B cell (primary cell): Measurements from ENCODE around the gene MBD3L4. TPM values are rescaled to one million over a fixed set of nuclear protein-coding genes. Genes with fewer than 3 reads are reported as not detected.

Source experiments
- ATAC-seq: fragments of 200-7000 bp; cut with Tn5 transposase; one replicate; pipeline ENCODE4 v1.10.0; 2021; ENCODE audit warnings: low read depth, mild to moderate bottlenecking, moderate number of reproducible peaks, moderate library complexity
- CTCF ChIA-PET: fragments of 350-600 bp; sonication (Branson Sonifier 250); formaldehyde crosslinking; loops from one replicate; lab custom pipeline; 2021; ENCODE audit warnings: antibody characterized with exemption, inconsistent platforms; lab: Charles Lee
- POLR2A ChIA-PET: fragments of 350-600 bp; sonication (Branson Sonifier 250); formaldehyde crosslinking; loops from one replicate; lab custom pipeline; 2021; ENCODE audit warnings: antibody characterized with exemption; lab: Charles Lee
- DNase-seq: peaks from one replicate; pipeline ENCODE4 v3.0.0; 2013
- H2AFZ ChIP-seq: 2 replicates; pipeline ENCODE4 v1.6.1; 2012; ENCODE audit warnings: mild to moderate bottlenecking, low read depth, low read length; ENCODE audit not compliant: insufficient read depth, poor library complexity, severe bottlenecking
- H3K27ac ChIP-seq, 2 donors: 1 replicate in 1 of 2; 2 replicates in 1 of 2; pipeline ENCODE4 v1.5.1; 2012 to 2013; ENCODE audit warnings: low read length in 2 of 2, mild to moderate bottlenecking in 2 of 2, moderate library complexity in 1 of 2
- H3K27me3 ChIP-seq, 4 experiments: fragments of 200-600 bp in 1 of 4; sonication (generic) in 1 of 4; replicated peaks in 1 of 4; 1 replicate in 2 of 4; 2 replicates in 2 of 4; pipeline versions ENCODE4 v1.6.1 to v1.7.0; 2013 to 2016; ENCODE audit warnings: low read length in 3 of 4, mild to moderate bottlenecking in 2 of 4, mixed read lengths in 1 of 4, moderate library complexity in 1 of 4; ENCODE audit not compliant: insufficient read depth in 4 of 4, control insufficient read depth in 3 of 4; ENCODE audit errors: control extremely low read depth in 1 of 4
- H3K36me3 ChIP-seq, 2 experiments: replicated peaks in 1 of 2; 1 replicate in 1 of 2; 2 replicates in 1 of 2; pipeline versions ENCODE4 v1.6.1 to v1.7.1; 2013; ENCODE audit warnings: low read length in 1 of 2; ENCODE audit not compliant: insufficient read depth in 2 of 2, control insufficient read depth in 1 of 2; ENCODE audit errors: control extremely low read depth in 1 of 2, extremely low read depth in 1 of 2
- H3K4me1 ChIP-seq, 2 donors: fragments of 200-600 bp in 1 of 2; sonication (generic) in 1 of 2; 1 replicate in 1 of 2; 2 replicates in 1 of 2; pipeline versions ENCODE4 v1.5.1 to v1.6.1; 2013 to 2017; ENCODE audit warnings: low read length in 2 of 2; ENCODE audit not compliant: control insufficient read depth in 2 of 2, insufficient read depth in 2 of 2
- H3K4me2 ChIP-seq: replicated peaks from 2 replicates; pipeline ENCODE3; 2012; ENCODE audit warnings: mild to moderate bottlenecking, low read depth, low read length; ENCODE audit not compliant: poor library complexity, severe bottlenecking
- H3K4me3 ChIP-seq, 5 experiments: fragments of 200-600 bp in 1 of 5; sonication (generic) in 1 of 5; 1 replicate in 3 of 5; 2 replicates in 2 of 5; pipeline versions ENCODE4 v1.5.1 to v1.7.0; 2011 to 2016; ENCODE audit warnings: low read length in 4 of 5, mild to moderate bottlenecking in 4 of 5, low read depth in 2 of 5, control low read depth in 1 of 5, moderate library complexity in 1 of 5; ENCODE audit not compliant: insufficient read depth in 1 of 5; ENCODE audit errors: control extremely low read depth in 1 of 5, extremely low read depth in 1 of 5
- H3K79me2 ChIP-seq: fragments of 200-600 bp; sonication (generic); one replicate; pipeline ENCODE4 v1.6.0; 2016; ENCODE audit warnings: low read length; ENCODE audit not compliant: control insufficient read depth, insufficient read depth
- H3K9ac ChIP-seq: fragments of 200-600 bp; sonication (generic); 2 replicates; pipeline ENCODE4 v1.6.1; 2017; ENCODE audit warnings: mild to moderate bottlenecking, low read length, moderate library complexity
- H3K9me3 ChIP-seq, 3 donors: one replicate each; pipeline versions ENCODE4 v1.6.1 to v1.7.1; 2013; ENCODE audit warnings: low read length in 2 of 3; ENCODE audit not compliant: control insufficient read depth in 2 of 3, insufficient read depth in 1 of 3; ENCODE audit errors: control extremely low read depth in 1 of 3
- H4K20me1 ChIP-seq: 2 replicates; pipeline ENCODE4 v1.6.0; 2012; ENCODE audit warnings: mild to moderate bottlenecking, low read length; ENCODE audit not compliant: insufficient read depth, control insufficient read depth, poor library complexity, severe bottlenecking
- H3K27ac Mint-ChIP-seq: one replicate; pipeline ENCODE4 v1.8.0; 2021; ENCODE audit warnings: mixed read lengths
- H3K27me3 Mint-ChIP-seq: one replicate; pipeline ENCODE4 v1.8.0; 2021; ENCODE audit warnings: mixed read lengths
- H3K4me1 Mint-ChIP-seq: one replicate; pipeline ENCODE4 v1.8.0; 2021; ENCODE audit warnings: mixed read lengths
- H3K4me3 Mint-ChIP-seq: one replicate; pipeline ENCODE4 v1.8.0; 2021; ENCODE audit warnings: mixed read lengths
- H3K9me3 Mint-ChIP-seq: one replicate; pipeline ENCODE4 v1.8.0; 2022; ENCODE audit warnings: mixed read lengths; ENCODE audit not compliant: insufficient read depth
- EZH2 ChIP-seq: IDR thresholded peaks from 2 replicates; pipeline ENCODE4 v1.6.1; 2012; ENCODE audit warnings: borderline replicate concordance, low read depth, mild to moderate bottlenecking, moderate library complexity, low read length; ENCODE audit not compliant: insufficient read depth, poor library complexity, severe bottlenecking
- WGBS: methylation state at CpG from one replicate; pipeline ENCODE4 v1.1.5; 2013; ENCODE audit warnings: missing lambda C conversion rate; ENCODE audit not compliant: insufficient coverage; 5-methylcytosine and 5-hydroxymethylcytosine counted together
- intact Hi-C: fragments of 100-400 bp; cut with micrococcal nuclease; formaldehyde crosslinking; loops from one replicate; pipeline ENCODE4 v1.10.0; 2022
- polyA plus RNA-seq: library from polyadenylated mRNA; depleted of rRNA; stranded (reverse); fragments of >200 nt; gene quantifications from 2 replicates; pipeline ENCODE4 v1.2.3, GENCODE V29; 2012
- total RNA-seq, 2 donors: library from RNA; stranded (reverse); fragments of 120-200 nt in 1 of 2; gene quantifications; 1 replicate in 1 of 2; 2 replicates in 1 of 2; pipeline versions ENCODE4 v1.2.3 to v1.2.4, GENCODE V29; 2013 to 2022
- TF ChIP-seq, protein P1 (sequence below): fragments of 200-600 bp; IDR thresholded peaks from one replicate; pipeline ENCODE4 v1.8.0; 2022; ENCODE audit warnings: antibody characterized with exemption, mild to moderate bottlenecking

MBD3L4 gene
- total and polyA plus RNA-seq, 2 donors (not counting 1 experiment from before 2014, with no cell fraction given) = not detected

DNA sequence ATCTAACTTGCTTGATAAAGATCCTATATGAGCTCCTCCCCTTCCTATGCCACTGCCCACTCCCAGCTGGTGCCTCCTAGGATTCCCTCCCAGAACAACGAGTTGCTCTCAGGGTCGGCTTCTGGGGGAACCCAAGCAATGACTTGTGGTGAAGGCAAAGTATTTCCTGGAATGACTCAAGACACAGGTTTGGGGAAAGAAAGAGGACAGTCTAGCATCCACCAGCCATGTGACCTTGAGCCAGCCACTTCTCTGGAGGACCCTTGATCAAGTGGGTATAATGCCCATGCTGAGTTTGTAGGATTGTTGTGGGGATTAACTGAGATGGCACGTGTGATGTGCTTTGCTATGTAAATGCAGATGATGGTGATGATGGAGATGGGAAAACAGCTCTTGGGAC is 51.7 kb downstream of the MBD3L4 start:
- Histone ChIP-seq H3K27me3 (peaks cover 0 to 2% (median 0%) of the 10 kb centered on the region in 4 experiments), H2AFZ (no peak overlapping the region), H3K4me3 (no peak overlapping the region), H4K20me1 (no peaks in the 10 kb centered on the region), H3K4me1 (no peaks in the 10 kb centered on the region), H3K9me3 (peaks cover 7 to 23% (median 21%) of the 10 kb centered on the region in 3 donors), H3K79me2 (no peaks in the 10 kb centered on the region), H3K36me3 (no peaks in the 10 kb centered on the region), H3K27ac (no peak overlapping the region), H3K9ac (no peak overlapping the region), H3K4me2 (no peak overlapping the region)
- DNase-seq (no peak), ATAC-seq (no peak)
- TF ChIP-seq, protein P1, sequence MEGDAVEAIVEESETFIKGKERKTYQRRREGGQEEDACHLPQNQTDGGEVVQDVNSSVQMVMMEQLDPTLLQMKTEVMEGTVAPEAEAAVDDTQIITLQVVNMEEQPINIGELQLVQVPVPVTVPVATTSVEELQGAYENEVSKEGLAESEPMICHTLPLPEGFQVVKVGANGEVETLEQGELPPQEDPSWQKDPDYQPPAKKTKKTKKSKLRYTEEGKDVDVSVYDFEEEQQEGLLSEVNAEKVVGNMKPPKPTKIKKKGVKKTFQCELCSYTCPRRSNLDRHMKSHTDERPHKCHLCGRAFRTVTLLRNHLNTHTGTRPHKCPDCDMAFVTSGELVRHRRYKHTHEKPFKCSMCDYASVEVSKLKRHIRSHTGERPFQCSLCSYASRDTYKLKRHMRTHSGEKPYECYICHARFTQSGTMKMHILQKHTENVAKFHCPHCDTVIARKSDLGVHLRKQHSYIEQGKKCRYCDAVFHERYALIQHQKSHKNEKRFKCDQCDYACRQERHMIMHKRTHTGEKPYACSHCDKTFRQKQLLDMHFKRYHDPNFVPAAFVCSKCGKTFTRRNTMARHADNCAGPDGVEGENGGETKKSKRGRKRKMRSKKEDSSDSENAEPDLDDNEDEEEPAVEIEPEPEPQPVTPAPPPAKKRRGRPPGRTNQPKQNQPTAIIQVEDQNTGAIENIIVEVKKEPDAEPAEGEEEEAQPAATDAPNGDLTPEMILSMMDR = no peak
- TF ChIP-seq EZH2 = no peak
- H3K4me3 Mint-ChIP-seq = no peak overlapping the region
- H3K27me3 Mint-ChIP-seq = peaks cover 9% of the 10 kb centered on the region
- no peak overlapping the region for H3K27ac Mint-ChIP-seq
- WGBS = 0% methylated on average over 1 of the region's 3 CpGs
- no peaks in the 10 kb centered on the region for H3K4me1 Mint-ChIP-seq
- ChIA-PET POLR2A (no interaction called here), CTCF (no interaction called here)
- intact Hi-C loops = no loop called here
- H3K9me3 Mint-ChIP-seq = peaks cover 12% of the 10 kb centered on the region

DNA sequence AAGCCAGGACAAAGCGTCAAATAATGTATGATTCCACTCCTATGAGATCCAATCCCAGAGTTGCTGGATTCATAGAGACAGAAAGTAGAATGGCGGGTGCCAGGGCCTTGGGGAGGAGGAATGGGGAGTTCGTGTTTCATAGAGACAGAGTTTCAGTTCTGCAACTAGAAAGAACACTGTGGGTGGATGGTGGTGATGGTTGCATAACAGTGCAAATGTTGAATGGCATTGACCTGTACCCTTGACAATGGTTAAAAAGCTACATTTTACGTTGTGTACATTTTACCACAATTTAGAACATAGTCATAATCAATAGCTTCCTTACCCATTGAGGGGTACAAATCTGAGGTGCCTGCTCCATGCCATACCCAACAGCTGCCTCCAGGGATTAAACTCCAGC is 52.1 kb downstream of the MBD3L4 start:
- H3K27me3 Mint-ChIP-seq = peaks cover 12% of the 10 kb centered on the region
- DNase-seq = no peak
- ChIA-PET CTCF (interaction anchor here (0.8 kb wide), 1 partner anchor 112 kb away, joined by 3 read pairs; no protein-coding TSS in a partner anchor), POLR2A (no interaction called here)
- Histone ChIP-seq H4K20me1 (no peaks in the 10 kb centered on the region), H3K9ac (no peak overlapping the region), H3K4me2 (no peak overlapping the region), H3K27ac (no peak overlapping the region), H3K4me1 (no peaks in the 10 kb centered on the region), H3K27me3 (peaks cover 0 to 2% (median 0%) of the 10 kb centered on the region in 4 experiments), H3K79me2 (no peaks in the 10 kb centered on the region), H3K9me3 (peaks cover 8 to 23% (median 23%) of the 10 kb centered on the region in 3 donors), H2AFZ (no peak overlapping the region), H3K4me3 (no peak overlapping the region), H3K36me3 (no peaks in the 10 kb centered on the region)
- peaks cover 14% of the 10 kb centered on the region for H3K9me3 Mint-ChIP-seq
- no peak overlapping the region for H3K4me3 Mint-ChIP-seq
- ATAC-seq = no peak
- no peak overlapping the region for H3K27ac Mint-ChIP-seq
- intact Hi-C loops = no loop called here
- no peaks in the 10 kb centered on the region for H3K4me1 Mint-ChIP-seq
- WGBS = 62% methylated on average over 3 of the region's 4 CpGs
- TF ChIP-seq EZH2 = no peak
- TF ChIP-seq, protein P1 = no peak

Other genes starting within 250 kb of the MBD3L4 start
- gene ADGRE1, start 152.6 kb downstream of the MBD3L4 start, total RNA-seq = 0.24 TPM in 1 of 2 replicates, not detected in the other
- gene ADGRE1, start 152.6 kb downstream of the MBD3L4 start, polyA plus RNA-seq = 0.21 and 0.33 TPM in 2 replicates
- not detected in 2 replicates for gene MBD3L2B, start 18.7 kb downstream of the MBD3L4 start, total RNA-seq
- gene MBD3L2B, start 18.7 kb downstream of the MBD3L4 start, polyA plus RNA-seq = not detected in 2 replicates
- gene MBD3L5, start 9.6 kb downstream of the MBD3L4 start, total RNA-seq = not detected in 2 replicates
- not detected in 2 replicates for gene MBD3L5, start 9.6 kb downstream of the MBD3L4 start, polyA plus RNA-seq
- not detected in 2 replicates for gene MBD3L2, start 9.1 kb upstream of the MBD3L4 start, total RNA-seq
- gene MBD3L2, start 9.1 kb upstream of the MBD3L4 start, polyA plus RNA-seq = not detected in 2 replicates
- gene MBD3L3, start 18.5 kb upstream of the MBD3L4 start, total RNA-seq = not detected in 2 replicates
- gene MBD3L3, start 18.5 kb upstream of the MBD3L4 start, polyA plus RNA-seq = not detected in 2 replicates
- gene ZNF557, start 29.5 kb upstream of the MBD3L4 start, total RNA-seq = 25.5 and 26.8 TPM in 2 replicates
- gene ZNF557, start 29.5 kb upstream of the MBD3L4 start, polyA plus RNA-seq = 1.5 and 2.2 TPM in 2 replicates